GM13977 (cell line): ENCODE results near the gene PRSS57.

Experiments
- DNase-seq: peaks from one replicate; pipeline ENCODE4 v3.0.0; 2012; ENCODE audit warnings: low spot score
- in situ Hi-C: fragments of 300-500 bp; cut with MboI; formaldehyde crosslinking; loops from one replicate; pipeline ENCODE4 v1.12.0; 2022; ENCODE audit warnings: low sequenced_read_pairs, low pct_unique_long_range_greater_than_20kb, mixed read lengths, inconsistent platforms; ENCODE audit not compliant: unreplicated experiment
- TF ChIP-seq, protein P1 (sequence below): IDR thresholded peaks from 2 replicates; pipeline ENCODE4 v1.5.1; 2012; ENCODE audit warnings: mild to moderate bottlenecking, control low read depth; ENCODE audit not compliant: insufficient read depth; ENCODE audit errors: extremely low read depth, missing control alignments

Gene PRSS57

DNA sequence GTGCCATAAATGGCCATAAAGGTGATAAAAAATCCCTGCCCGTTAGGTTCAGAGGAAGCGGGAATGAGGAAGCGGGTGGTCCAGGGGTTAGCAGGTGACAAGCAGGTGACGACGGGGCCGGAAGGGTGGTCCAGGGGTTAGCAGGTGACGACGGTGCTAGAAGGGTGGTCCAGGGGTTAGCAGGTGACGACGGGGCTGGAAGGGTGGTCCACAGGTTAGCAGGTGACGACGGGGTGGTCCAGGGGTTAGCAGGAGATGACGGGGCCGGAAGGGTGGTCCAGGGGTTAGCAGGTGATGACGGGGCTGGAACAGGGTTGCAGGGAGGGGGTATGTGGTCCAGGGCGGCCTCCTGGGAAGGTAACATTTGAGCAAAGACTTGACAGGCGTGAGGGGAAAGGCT is 6.3 kb downstream of the PRSS57 start:
- TF ChIP-seq, protein P1, sequence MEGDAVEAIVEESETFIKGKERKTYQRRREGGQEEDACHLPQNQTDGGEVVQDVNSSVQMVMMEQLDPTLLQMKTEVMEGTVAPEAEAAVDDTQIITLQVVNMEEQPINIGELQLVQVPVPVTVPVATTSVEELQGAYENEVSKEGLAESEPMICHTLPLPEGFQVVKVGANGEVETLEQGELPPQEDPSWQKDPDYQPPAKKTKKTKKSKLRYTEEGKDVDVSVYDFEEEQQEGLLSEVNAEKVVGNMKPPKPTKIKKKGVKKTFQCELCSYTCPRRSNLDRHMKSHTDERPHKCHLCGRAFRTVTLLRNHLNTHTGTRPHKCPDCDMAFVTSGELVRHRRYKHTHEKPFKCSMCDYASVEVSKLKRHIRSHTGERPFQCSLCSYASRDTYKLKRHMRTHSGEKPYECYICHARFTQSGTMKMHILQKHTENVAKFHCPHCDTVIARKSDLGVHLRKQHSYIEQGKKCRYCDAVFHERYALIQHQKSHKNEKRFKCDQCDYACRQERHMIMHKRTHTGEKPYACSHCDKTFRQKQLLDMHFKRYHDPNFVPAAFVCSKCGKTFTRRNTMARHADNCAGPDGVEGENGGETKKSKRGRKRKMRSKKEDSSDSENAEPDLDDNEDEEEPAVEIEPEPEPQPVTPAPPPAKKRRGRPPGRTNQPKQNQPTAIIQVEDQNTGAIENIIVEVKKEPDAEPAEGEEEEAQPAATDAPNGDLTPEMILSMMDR, result no peak
- DNase-seq, result no peak
- in situ Hi-C loops, result no loop called here

DNA sequence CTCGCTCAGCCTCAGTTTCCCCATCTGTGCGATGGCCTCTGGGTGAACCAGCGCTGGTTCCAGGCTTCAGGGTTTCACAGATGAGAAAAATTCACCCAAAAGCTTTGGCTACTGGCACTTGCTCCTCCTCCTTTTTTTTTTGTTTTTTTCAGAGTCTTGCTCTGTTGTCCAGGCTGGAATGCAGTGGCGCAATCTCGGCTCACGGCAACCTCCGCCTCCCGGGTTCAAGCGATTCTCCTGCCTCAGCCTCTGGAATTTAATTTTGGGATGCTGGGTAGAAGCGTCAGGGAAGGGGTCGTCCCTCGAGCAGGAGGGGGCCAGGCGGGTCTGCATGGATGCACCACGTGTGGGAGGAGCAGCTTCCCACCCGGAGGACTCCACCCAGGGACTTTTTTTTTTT is 7.0 kb downstream of the PRSS57 start:
- DNase-seq, result no peak
- in situ Hi-C loops, result no loop called here
- TF ChIP-seq, protein P1, result no peak

DNA sequence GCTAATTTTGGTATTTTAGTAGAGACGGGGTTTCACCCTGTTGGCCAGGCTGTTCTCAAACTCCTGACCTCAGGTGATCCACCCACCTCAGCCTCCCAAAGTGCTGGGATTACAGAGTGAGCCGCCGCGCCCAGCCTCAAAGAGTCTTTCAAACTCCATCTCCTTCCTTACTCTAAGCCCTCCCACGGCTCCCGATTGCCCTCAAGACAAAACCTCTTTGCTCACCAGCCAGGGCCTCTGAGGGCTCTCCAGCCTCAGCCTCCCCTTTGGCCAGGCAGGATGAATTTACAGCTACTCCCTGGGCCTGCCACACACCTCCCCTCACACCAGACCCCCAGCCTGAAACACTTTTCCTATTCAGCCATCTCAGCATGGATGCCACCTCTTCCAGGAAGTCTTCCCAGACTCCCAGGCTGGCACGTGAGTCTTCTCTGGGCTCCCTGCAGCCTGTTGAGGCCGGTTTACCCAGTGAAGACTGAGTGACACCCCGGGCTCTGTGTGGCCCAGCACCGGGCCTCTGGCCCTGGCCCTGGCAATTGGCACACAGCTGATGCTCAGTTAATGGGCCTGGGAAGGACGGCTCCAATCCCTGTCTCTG is 7.6 kb downstream of the PRSS57 start:
- TF ChIP-seq, protein P1, result no peak
- DNase-seq, result no peak
- in situ Hi-C loops, result no loop called here

- TF ChIP-seq, protein P1, result no peak
- DNase-seq, result no peak
- in situ Hi-C loops, result no loop called here
These were observed 8.5 kb downstream of the PRSS57 start for GRCh38 chr19:686589-687297.

GRCh38 chr19:685454-685931 is 9.8 kb downstream of the PRSS57 start:
- in situ Hi-C loops, result no loop called here
- TF ChIP-seq, protein P1, result no peak
- DNase-seq, result no peak

DNA sequence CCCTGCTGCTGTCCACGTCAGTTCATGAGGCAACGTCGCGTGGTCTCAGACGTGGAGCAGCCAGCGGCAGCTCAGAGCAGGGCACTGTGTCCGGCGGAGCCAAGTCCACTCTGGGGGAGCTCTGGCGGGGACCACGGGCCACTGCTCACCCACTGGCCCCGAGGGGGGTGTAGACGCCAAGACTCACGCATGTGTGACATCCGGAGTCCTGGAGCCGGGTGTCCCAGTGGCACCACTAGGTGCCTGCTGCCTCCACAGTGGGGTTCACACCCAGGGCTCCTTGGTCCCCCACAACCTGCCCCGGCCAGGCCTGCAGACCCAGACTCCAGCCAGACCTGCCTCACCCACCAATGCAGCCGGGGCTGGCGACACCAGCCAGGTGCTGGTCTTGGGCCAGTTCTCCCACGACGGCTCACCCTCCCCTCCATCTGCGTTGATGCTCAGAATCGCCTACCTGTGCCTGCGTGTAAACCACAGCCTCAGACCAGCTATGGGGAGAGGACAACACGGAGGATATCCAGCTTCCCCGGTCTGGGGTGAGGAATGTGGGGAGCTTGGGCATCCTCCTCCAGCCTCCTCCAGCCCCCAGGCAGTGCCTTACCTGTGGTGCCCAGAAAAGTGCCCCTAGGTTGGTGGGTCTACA is 12.5 kb downstream of the PRSS57 start:
- no peak for DNase-seq
- in situ Hi-C loops, result no loop called here
- TF ChIP-seq, protein P1, result no peak
